Urinary bladder (tissue), 4 donors: Measurements from ENCODE around the gene CCR2. TPM values are rescaled to one million over a fixed set of nuclear protein-coding genes. Genes with fewer than 3 reads are reported as not detected.

Source experiments
- DNase-seq: peaks from one replicate; pipeline ENCODE4 v3.0.0-alpha.2; 2015; ENCODE audit errors: extremely low spot score
- H3K27ac ChIP-seq: one replicate; pipeline ENCODE4 v1.5.1; 2013; ENCODE audit warnings: low read depth, mild to moderate bottlenecking, moderate library complexity
- H3K36me3 ChIP-seq: one replicate; pipeline ENCODE4 v1.6.1; 2013; ENCODE audit warnings: mild to moderate bottlenecking, moderate library complexity; ENCODE audit not compliant: insufficient read depth
- H3K4me1 ChIP-seq: one replicate; pipeline ENCODE4 v1.6.1; 2013; ENCODE audit warnings: mild to moderate bottlenecking, moderate library complexity; ENCODE audit not compliant: insufficient read depth
- H3K4me3 ChIP-seq: one replicate; pipeline ENCODE4 v1.5.1; 2013; ENCODE audit warnings: low read depth, low read length
- WGBS: extraction: QIAGEN DNeasy Blood & Tissue Kit; methylation state at CpG from one replicate; pipeline ENCODE4 v1.1.7; 2013; 5-methylcytosine and 5-hydroxymethylcytosine counted together
- polyA plus RNA-seq: library from polyadenylated mRNA; stranded (reverse); fragments of 200-250 nt; gene quantifications from one replicate; pipeline ENCODE4 v1.2.3, GENCODE V29; 2013
- total RNA-seq: library from RNA; depleted of rRNA; stranded (reverse); fragments of >200 nt; gene quantifications from one replicate; pipeline ENCODE4 v1.2.3, GENCODE V29; 2014
- donor health status: healthy with polysubstance abuse.
- donor health status: healthy.

Gene CCR2
- total and polyA plus RNA-seq, 2 donors: 2.1 to 3.3 TPM

DNA sequence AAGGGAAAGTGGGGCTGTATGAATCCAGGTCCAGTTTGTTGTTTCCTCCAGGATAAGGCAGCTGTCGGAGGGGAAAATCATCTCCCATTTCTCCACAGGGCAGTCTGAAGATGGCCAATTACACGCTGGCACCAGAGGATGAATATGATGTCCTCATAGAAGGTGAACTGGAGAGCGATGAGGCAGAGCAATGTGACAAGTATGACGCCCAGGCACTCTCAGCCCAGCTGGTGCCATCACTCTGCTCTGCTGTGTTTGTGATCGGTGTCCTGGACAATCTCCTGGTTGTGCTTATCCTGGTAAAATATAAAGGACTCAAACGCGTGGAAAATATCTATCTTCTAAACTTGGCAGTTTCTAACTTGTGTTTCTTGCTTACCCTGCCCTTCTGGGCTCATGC lies 54.1 kb downstream of the CCR2 start:
- Histone ChIP-seq H3K4me3 (no peak overlapping the region), H3K4me1 (no peaks in the 10 kb centered on the region), H3K27ac (no peak overlapping the region), H3K36me3 (no peaks in the 10 kb centered on the region)
- WGBS: 62% methylated on average over 7 of the region's 7 CpGs
- DNase-seq: no peak

- H3K36me3 ChIP-seq: no peaks in the 10 kb centered on the region
- H3K27ac ChIP-seq: no peak overlapping the region
- 88% methylated on average over 7 of the region's 7 CpGs for WGBS
- no peak overlapping the region for H3K4me3 ChIP-seq
- no peak for DNase-seq
- no peaks in the 10 kb centered on the region for H3K4me1 ChIP-seq
Observed at GRCh38 chr3:46408853-46409252, 54.9 kb downstream of the CCR2 start.

- Histone ChIP-seq H3K4me1 (no peaks in the 10 kb centered on the region), H3K36me3 (no peaks in the 10 kb centered on the region), H3K27ac (no peak overlapping the region), H3K4me3 (no peak overlapping the region)
- no peak for DNase-seq
- 91% methylated on average over 9 of the region's 9 CpGs for WGBS
Observed at GRCh38 chr3:46409739-46410489, 56.0 kb downstream of the CCR2 start.

Other genes with a start within 250 kb of the CCR2 start
- gene CCR1, start 145.8 kb upstream of the CCR2 start, total RNA-seq: 7.7 TPM
- gene CCR1, start 145.8 kb upstream of the CCR2 start, polyA plus RNA-seq: 7.3 TPM
- not detected for gene CCR3, start 111.7 kb upstream of the CCR2 start, total RNA-seq
- not detected for gene CCR3, start 111.7 kb upstream of the CCR2 start, polyA plus RNA-seq
- 1.4 TPM for gene CCR5, start 16.8 kb downstream of the CCR2 start, total RNA-seq
- 1.0 TPM for gene CCR5, start 16.8 kb downstream of the CCR2 start, polyA plus RNA-seq
- 2.5 TPM for gene CCRL2, start 53.1 kb downstream of the CCR2 start, total RNA-seq
- 1.6 TPM for gene CCRL2, start 53.1 kb downstream of the CCR2 start, polyA plus RNA-seq
- gene LTF, start 110.8 kb downstream of the CCR2 start, total RNA-seq: 3.3 TPM
- gene LTF, start 110.8 kb downstream of the CCR2 start, polyA plus RNA-seq: 0.66 TPM
- gene RTP3, start 143.9 kb downstream of the CCR2 start, total RNA-seq: not detected
- gene RTP3, start 143.9 kb downstream of the CCR2 start, polyA plus RNA-seq: not detected
- gene LRRC2, start 212.2 kb downstream of the CCR2 start, total RNA-seq: 4.3 TPM
- 4.2 TPM for gene LRRC2, start 212.2 kb downstream of the CCR2 start, polyA plus RNA-seq